ENCODE measurements around the gene SP6. TPM values are rescaled to one million over a fixed set of nuclear protein-coding genes. Genes with fewer than 3 reads are reported as not detected.

SP6 gene
- total RNA-seq, 1 experiment from 2014 or later: 3.1 TPM

DNA sequence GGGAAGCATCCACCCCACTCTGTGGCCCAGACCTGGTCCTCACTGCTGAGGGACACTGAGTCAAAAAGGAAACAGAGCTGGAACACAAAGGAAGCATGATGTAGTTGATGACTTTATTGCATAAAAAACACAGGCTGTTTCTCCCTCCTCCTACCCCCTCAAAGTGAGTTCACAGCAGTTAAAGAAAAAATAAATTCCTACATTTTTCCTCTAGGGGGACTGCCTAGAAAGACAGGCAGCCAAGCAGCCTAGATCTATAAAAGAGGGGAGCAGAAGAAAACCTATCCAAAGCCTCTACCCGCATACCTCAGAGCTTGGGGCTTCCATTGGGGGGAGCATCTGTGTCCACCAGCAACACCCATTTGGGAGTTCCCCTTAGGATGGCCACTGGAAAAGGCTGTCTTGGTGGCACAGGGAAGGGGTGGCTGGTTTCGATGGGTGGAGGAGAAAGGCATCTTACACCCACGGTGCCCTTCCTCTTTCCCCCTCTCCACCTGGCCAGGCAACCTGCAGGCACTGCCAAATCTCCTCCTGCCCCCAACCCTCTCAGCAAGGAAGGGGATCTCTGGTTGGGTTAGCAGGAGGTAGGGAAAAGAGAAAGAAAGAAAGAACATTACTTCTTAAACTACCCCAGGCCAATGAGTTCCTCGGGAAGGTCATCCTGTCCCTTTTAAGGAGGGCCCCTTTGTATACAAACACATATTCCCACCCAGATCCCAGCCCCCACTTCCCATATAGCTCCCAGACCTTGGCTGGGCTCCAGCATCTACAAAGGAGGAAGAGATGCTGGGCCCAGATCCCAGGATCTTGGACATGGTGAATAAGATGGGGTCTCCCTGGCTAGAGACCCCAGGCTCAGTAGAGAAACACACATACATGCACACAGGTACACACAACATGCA, 5.9 kb downstream of the SP6 start:
- Histone ChIP-seq H3K4me1 (ENCODE audit: insufficient read depth, low read length) (peaks cover 28% of the 10 kb centered on the region), H3K27me3 (ENCODE audit: low read length) (no peaks in the 10 kb centered on the region), H3K27ac (ENCODE audit: low read length) (no peak overlapping the region), H2AFZ (ENCODE audit: low read length) (no peak overlapping the region), H3K79me2 (ENCODE audit: low read length) (peaks cover 27% of the 10 kb centered on the region), H3K36me3 (ENCODE audit: low read depth, low read length) (no peaks in the 10 kb centered on the region), H3K9ac (ENCODE audit: low read length) (no peak overlapping the region), H4K20me1 (ENCODE audit: low read length) (no peaks in the 10 kb centered on the region), H3K9me3 (ENCODE audit: low read length) (no peaks in the 10 kb centered on the region), H3K4me2 (ENCODE audit: low read length) (no peak overlapping the region), H3F3A (ENCODE audit: low read length, unreplicated experiment) (no peaks in the 10 kb centered on the region), H3K4me3 (ENCODE audit: low read length) (no peak overlapping the region), H3K9me2 (replicated peaks; ENCODE audit: low read length) (no peaks in the 10 kb centered on the region)
- DNase-seq: peak; percentile 41
- no peak for ATAC-seq
- BruUV-seq (replicated peaks): no TSS peak
- ChIA-PET CTCF (interaction anchor here (0.9 to 1.5 kb wide), 2 partner anchors 14 to 45 kb away, joined by 3 to 5 read pairs; partner anchors contain the start of gene MRPL10), POLR2A (ENCODE audit: unreplicated experiment) (no interaction called here)
- intact Hi-C loops (cut with micrococcal nuclease): no loop called here
- TF ChIP-seq EZH2 (IDR thresholded peaks at IDR 0.05; ENCODE audit: low read length, unreplicated experiment): no peak
- TF ChIP-seq, protein P1, sequence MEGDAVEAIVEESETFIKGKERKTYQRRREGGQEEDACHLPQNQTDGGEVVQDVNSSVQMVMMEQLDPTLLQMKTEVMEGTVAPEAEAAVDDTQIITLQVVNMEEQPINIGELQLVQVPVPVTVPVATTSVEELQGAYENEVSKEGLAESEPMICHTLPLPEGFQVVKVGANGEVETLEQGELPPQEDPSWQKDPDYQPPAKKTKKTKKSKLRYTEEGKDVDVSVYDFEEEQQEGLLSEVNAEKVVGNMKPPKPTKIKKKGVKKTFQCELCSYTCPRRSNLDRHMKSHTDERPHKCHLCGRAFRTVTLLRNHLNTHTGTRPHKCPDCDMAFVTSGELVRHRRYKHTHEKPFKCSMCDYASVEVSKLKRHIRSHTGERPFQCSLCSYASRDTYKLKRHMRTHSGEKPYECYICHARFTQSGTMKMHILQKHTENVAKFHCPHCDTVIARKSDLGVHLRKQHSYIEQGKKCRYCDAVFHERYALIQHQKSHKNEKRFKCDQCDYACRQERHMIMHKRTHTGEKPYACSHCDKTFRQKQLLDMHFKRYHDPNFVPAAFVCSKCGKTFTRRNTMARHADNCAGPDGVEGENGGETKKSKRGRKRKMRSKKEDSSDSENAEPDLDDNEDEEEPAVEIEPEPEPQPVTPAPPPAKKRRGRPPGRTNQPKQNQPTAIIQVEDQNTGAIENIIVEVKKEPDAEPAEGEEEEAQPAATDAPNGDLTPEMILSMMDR (conservative IDR thresholded peaks at IDR 0.05; ENCODE audit: low read depth, low read length): peak; percentile 64
- no peak for TF ChIP-seq EZH2phosphoT487 (IDR thresholded peaks at IDR 0.05; ENCODE audit: borderline replicate concordance, low read length)

DNA sequence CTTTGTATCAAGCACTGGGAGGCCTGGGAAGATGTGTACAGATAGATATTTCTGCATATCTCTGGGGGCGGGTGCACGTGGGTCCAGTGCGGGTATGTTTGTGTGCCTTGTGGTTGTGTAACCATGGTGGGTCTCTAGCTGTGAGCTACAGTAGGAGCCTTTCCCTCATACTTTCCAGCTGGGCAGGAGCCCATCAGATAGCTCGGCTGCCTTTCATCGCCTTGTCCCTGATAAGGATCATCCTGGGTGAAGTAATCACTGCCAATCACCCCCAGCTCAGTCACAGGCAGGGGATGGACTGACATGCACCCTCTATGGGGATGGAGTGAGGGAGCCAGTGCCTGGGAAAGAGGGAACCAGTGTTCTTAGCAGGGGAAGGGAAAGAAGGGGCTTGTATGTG, 6.7 kb downstream of the SP6 start:
- ATAC-seq (no peak), DNase-seq (no peak)
- H2AFZ ChIP-seq (ENCODE audit: low read length): no peak overlapping the region
- H3K27me3 ChIP-seq (ENCODE audit: low read length): no peaks in the 10 kb centered on the region
- TF ChIP-seq EZH2phosphoT487 (IDR thresholded peaks at IDR 0.05; ENCODE audit: borderline replicate concordance, low read length): no peak
- no peaks in the 10 kb centered on the region for H3K9me3 ChIP-seq (ENCODE audit: low read length)
- H3F3A ChIP-seq (ENCODE audit: low read length, unreplicated experiment): no peaks in the 10 kb centered on the region
- H3K9ac ChIP-seq (ENCODE audit: low read length): no peak overlapping the region
- ChIA-PET CTCF (no interaction called here), POLR2A (ENCODE audit: unreplicated experiment) (no interaction called here)
- no peaks in the 10 kb centered on the region for H4K20me1 ChIP-seq (ENCODE audit: low read length)
- H3K27ac ChIP-seq (ENCODE audit: low read length): no peak overlapping the region
- BruUV-seq (replicated peaks): no TSS peak
- no peak overlapping the region for H3K4me2 ChIP-seq (ENCODE audit: low read length)
- intact Hi-C loops (cut with micrococcal nuclease): no loop called here
- no peaks in the 10 kb centered on the region for H3K9me2 ChIP-seq (replicated peaks; ENCODE audit: low read length)
- peaks cover 27% of the 10 kb centered on the region for H3K79me2 ChIP-seq (ENCODE audit: low read length)
- H3K36me3 ChIP-seq (ENCODE audit: low read depth, low read length): no peaks in the 10 kb centered on the region
- H3K4me1 ChIP-seq (ENCODE audit: insufficient read depth, low read length): peaks cover 24% of the 10 kb centered on the region
- no peak overlapping the region for H3K4me3 ChIP-seq (ENCODE audit: low read length)

DNA sequence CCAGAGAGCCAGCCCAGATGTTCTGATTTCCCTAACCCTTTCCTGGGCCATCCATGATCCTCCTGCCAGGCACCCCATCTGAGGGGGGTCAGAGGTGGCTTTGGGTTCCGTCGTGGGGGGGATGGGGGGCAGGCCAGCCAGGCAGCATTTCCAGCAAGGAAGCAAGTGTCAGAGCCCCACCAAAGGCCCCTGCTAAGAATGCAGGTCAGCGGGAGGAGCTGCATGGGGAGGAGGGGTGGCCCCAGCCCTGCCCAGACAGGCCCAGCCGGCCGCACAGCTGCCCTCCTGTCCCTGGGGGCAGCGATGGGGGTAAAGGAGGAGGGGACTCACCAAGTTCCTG, 7.6 kb downstream of the SP6 start:
- TF ChIP-seq, protein P1 (conservative IDR thresholded peaks at IDR 0.05; ENCODE audit: low read depth, low read length): 0 out of 2 replicates have a peak, but pooled peaks have one; percentile 30
- TF ChIP-seq EZH2 (IDR thresholded peaks at IDR 0.05; ENCODE audit: low read length, unreplicated experiment): no peak
- Histone ChIP-seq H2AFZ (ENCODE audit: low read length) (no peak overlapping the region; the same call in 1 of the 2 replicates), H3K79me2 (ENCODE audit: low read length) (peaks cover 18% of the 10 kb centered on the region), H3K27me3 (ENCODE audit: low read length) (no peaks in the 10 kb centered on the region), H3K27ac (ENCODE audit: low read length) (no peak overlapping the region), H3K36me3 (ENCODE audit: low read depth, low read length) (no peaks in the 10 kb centered on the region; the same call in 1 of the 2 replicates), H3K9me2 (replicated peaks; ENCODE audit: low read length) (no peaks in the 10 kb centered on the region), H3K4me1 (ENCODE audit: insufficient read depth, low read length) (peaks cover 21% of the 10 kb centered on the region), H3K9me3 (ENCODE audit: low read length) (no peaks in the 10 kb centered on the region), H3K4me2 (ENCODE audit: low read length) (no peak overlapping the region), H3F3A (ENCODE audit: low read length, unreplicated experiment) (no peaks in the 10 kb centered on the region), H3K9ac (ENCODE audit: low read length) (no peak overlapping the region), H3K4me3 (ENCODE audit: low read length) (no peak overlapping the region), H4K20me1 (ENCODE audit: low read length) (no peaks in the 10 kb centered on the region)
- POLR2A ChIA-PET (ENCODE audit: unreplicated experiment): no interaction called here
- no peak for DNase-seq
- CTCF ChIA-PET: interaction anchor here (0.6 to 4.1 kb wide), 9 partner anchors 33 to 1035 kb away, joined by 3 to 65 read pairs (median 4); no protein-coding TSS in a partner anchor
- BruUV-seq (replicated peaks): no TSS peak
- intact Hi-C loops (cut with micrococcal nuclease): loop anchor here (1.0 kb wide), 2 partner anchors 47 to 175 kb away; no protein-coding TSS in a partner anchor
- no peak for ATAC-seq

All from PC-3 (cell line).